Smooth muscle cell (in vitro differentiated cells): Measurements from ENCODE around the gene NOL9. TPM values are rescaled to one million over a fixed set of nuclear protein-coding genes. Genes with fewer than 3 reads are reported as not detected.

Experiments
- DNase-seq: peaks from one replicate; lab custom pipeline; 2025; ENCODE audit not compliant: unreplicated experiment; lab: John Stamatoyannopoulos, UW
- H2AFZ ChIP-seq: fragments of 200-600 bp; sonication (generic); 2 replicates; pipeline ENCODE4 v1.6.0; 2016; ENCODE audit warnings: antibody characterized with exemption, low read depth, mild to moderate bottlenecking
- H3F3A ChIP-seq: fragments of 200-600 bp; sonication (generic); 2 replicates; pipeline ENCODE4 v1.6.0; 2017; ENCODE audit warnings: antibody characterized with exemption, low read depth
- H3K27ac ChIP-seq: fragments of 200-600 bp; sonication (generic); 2 replicates; pipeline ENCODE4 v1.5.1; 2016; ENCODE audit warnings: low read depth, mild to moderate bottlenecking
- H3K27me3 ChIP-seq: fragments of 200-600 bp; sonication (generic); 2 replicates; pipeline ENCODE4 v1.6.1; 2016; ENCODE audit warnings: low read depth, mild to moderate bottlenecking
- H3K36me3 ChIP-seq: fragments of 200-600 bp; sonication (generic); 2 replicates; pipeline ENCODE4 v1.5.1; 2016; ENCODE audit warnings: low read depth
- H3K4me1 ChIP-seq: fragments of 200-600 bp; sonication (generic); 2 replicates; pipeline ENCODE4 v1.5.1; 2016; ENCODE audit warnings: low read depth
- H3K4me2 ChIP-seq: fragments of 200-600 bp; sonication (generic); 2 replicates; pipeline ENCODE4 v1.6.0; 2016; ENCODE audit warnings: mild to moderate bottlenecking
- H3K4me3 ChIP-seq: fragments of 200-600 bp; sonication (generic); 2 replicates; pipeline ENCODE4 v1.5.1; 2016; ENCODE audit warnings: mild to moderate bottlenecking
- H3K79me2 ChIP-seq: fragments of 200-600 bp; sonication (generic); 2 replicates; pipeline ENCODE4 v1.6.0; 2016; ENCODE audit warnings: low read depth, mild to moderate bottlenecking
- H3K9ac ChIP-seq: fragments of 200-600 bp; sonication (generic); 2 replicates; pipeline ENCODE4 v1.6.0; 2016; ENCODE audit warnings: low read depth
- H3K9me3 ChIP-seq: fragments of 200-600 bp; sonication (generic); replicated peaks from 2 replicates; pipeline ENCODE4 v1.5.1; 2016; ENCODE audit warnings: low read depth
- H4K20me1 ChIP-seq: fragments of 200-600 bp; sonication (generic); 2 replicates; pipeline ENCODE4 v1.6.0; 2016; ENCODE audit warnings: low read depth
- CTCF ChIP-seq: fragments of 200-600 bp; sonication (generic); IDR thresholded peaks from 2 replicates; pipeline ENCODE4 v1.5.1; 2017; ENCODE audit warnings: borderline replicate concordance, mild to moderate bottlenecking, antibody characterized with exemption; ENCODE audit not compliant: insufficient read depth, poor library complexity, severe bottlenecking
- WGBS: methylation state at CpG from one replicate; pipeline ENCODE4 v1.1.7; 2016; ENCODE audit warnings: low lambda C conversion rate; 5-methylcytosine and 5-hydroxymethylcytosine counted together
- polyA plus RNA-seq: library from polyadenylated mRNA; unstranded; fragments of >200 nt; fragmentation: Nextera tagmentation; extraction: Ambion mirVana; gene quantifications from 2 replicates; pipeline ENCODE4 v1.2.1, GENCODE V29; 2016
- total RNA-seq: library from RNA; depleted of rRNA; stranded (reverse); fragments of >200 nt; gene quantifications from 2 replicates; pipeline ENCODE4 v1.2.3, GENCODE V29; 2014

Gene NOL9
- total and polyA plus RNA-seq, 2 experiments from 2014 or later: 8.1 to 12.0 TPM

DNA sequence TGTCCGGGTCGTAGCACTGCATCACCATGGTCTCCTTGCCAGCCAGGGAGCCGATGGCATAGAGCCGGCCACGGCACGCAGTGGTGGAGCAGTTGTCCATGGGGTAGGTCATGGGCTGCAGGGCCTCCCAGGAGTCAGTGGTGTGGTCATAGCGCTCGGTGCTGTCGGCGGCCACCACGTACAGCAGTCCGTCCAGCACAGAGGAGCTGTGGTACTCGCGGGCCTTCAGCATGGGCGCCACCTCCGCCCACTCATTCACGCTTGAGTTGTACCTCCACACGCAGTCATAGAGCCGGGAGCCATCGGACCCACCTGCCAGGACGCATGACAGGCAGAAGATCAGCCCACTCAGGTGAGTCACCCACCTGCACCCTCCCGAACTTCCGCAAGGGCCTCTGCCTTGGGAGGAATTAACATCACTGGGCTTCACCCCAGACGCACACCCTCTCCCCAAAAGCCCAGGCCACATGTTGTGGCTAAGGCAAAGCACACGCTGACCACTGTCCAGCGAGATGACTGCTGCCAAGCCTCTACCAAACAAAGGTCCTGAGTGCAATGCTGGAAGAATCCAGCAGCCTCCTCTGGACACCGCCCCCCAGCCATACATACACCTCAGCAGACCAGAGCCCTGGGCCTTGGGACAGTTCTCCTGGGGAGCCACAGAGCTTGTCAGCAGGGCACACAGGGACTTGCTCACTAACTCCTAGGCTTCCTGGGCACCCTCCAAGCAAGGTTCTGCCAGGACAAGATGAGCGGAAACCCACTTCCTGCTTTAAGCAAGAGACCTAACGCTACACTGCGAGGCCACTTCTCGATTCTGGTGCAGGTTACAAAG is 45.0 kb upstream of the NOL9 start:
- Histone ChIP-seq H4K20me1 (peaks cover 71% of the 10 kb centered on the region), H3K4me3 (no peak overlapping the region), H3K4me1 (peaks cover 23% of the 10 kb centered on the region), H3F3A (peaks cover 14% of the 10 kb centered on the region), H3K4me2 (no peak overlapping the region), H3K79me2 (peaks cover 44% of the 10 kb centered on the region), H3K9me3 (no peaks in the 10 kb centered on the region), H3K36me3 (no peaks in the 10 kb centered on the region), H3K27ac (no peak overlapping the region), H3K27me3 (no peaks in the 10 kb centered on the region), H2AFZ (no peak overlapping the region), H3K9ac (no peak overlapping the region)
- TF ChIP-seq CTCF: no peak
- WGBS: 90% methylated on average over 26 of the region's 31 CpGs
- no peak for DNase-seq

- Histone ChIP-seq H3K27ac (no peak overlapping the region), H2AFZ (no peak overlapping the region), H3K79me2 (peaks cover 44% of the 10 kb centered on the region), H3K27me3 (no peaks in the 10 kb centered on the region), H3K36me3 (no peaks in the 10 kb centered on the region), H3K9ac (no peak overlapping the region), H3K9me3 (no peaks in the 10 kb centered on the region), H3K4me1 (peaks cover 13% of the 10 kb centered on the region), H3K4me2 (no peak overlapping the region), H4K20me1 (peaks cover 83% of the 10 kb centered on the region), H3F3A (no peaks in the 10 kb centered on the region), H3K4me3 (no peak overlapping the region)
- no peak for TF ChIP-seq CTCF
- WGBS: 90% methylated on average over 6 of the region's 6 CpGs
- no peak for DNase-seq
These were observed 43.4 kb upstream of the NOL9 start for GRCh38 chr1:6597777-6598131.

DNA sequence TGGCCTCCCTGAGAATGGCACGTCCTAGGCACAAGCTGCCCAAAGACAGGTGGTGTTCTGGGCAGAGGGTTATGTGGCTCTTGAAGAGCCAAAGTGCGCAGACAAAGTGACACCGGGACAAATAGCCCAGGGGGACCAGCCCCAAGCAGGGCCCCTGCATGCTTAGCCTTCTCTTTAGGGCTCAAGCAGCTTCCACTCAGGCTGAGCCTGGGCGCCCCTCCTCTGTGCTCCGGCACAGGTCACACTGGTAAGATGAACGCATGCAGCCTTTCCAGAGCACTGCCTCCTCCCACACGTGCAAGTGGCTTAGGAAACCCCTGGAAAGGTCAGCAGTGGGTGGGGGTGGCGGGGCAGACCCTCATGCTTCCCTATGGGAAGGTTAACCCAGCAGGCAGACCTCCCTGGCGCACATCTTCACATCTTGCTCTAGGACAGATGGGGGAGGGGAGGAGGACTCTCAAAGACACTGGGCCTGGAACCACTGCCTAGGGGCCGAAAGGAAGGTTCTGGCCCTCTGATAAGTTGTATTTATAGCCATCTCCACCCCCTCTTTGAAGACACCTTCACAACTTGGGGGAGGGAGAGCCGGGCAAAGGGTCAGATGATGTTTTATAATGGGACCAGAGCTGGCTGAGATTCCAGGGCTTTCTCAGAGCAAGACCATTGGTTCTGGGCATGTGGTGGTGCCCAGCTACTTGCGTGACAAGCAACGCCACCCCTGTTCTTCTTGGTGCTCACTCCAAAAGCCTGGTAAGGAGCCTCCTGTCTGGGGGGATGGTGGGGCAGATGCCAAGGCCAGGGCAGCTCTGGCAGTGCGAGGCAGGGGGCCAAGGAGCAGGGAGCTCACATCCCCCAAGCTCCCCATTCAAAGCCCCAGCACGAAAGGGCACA is 42.8 kb upstream of the NOL9 start:
- H3K36me3 ChIP-seq: no peaks in the 10 kb centered on the region
- H4K20me1 ChIP-seq: peaks cover 81% of the 10 kb centered on the region
- DNase-seq: no peak
- TF ChIP-seq CTCF: no peak
- H2AFZ ChIP-seq: no peak overlapping the region
- H3K4me3 ChIP-seq: no peak overlapping the region
- H3K27me3 ChIP-seq: no peaks in the 10 kb centered on the region
- peaks cover 44% of the 10 kb centered on the region for H3K79me2 ChIP-seq
- WGBS: 74% methylated on average over 15 of the region's 15 CpGs
- no peaks in the 10 kb centered on the region for H3F3A ChIP-seq
- H3K27ac ChIP-seq: no peak overlapping the region
- no peak overlapping the region for H3K9ac ChIP-seq
- no peaks in the 10 kb centered on the region for H3K9me3 ChIP-seq
- peaks cover 13% of the 10 kb centered on the region for H3K4me1 ChIP-seq
- no peak overlapping the region for H3K4me2 ChIP-seq
